AG04449 (cell line): ENCODE results near the gene NAA25.
"Not testable (repeated sequence)": the region's sequence is repeated elsewhere in the genome, so short reads cannot be mapped to it uniquely, and the experiment has no call there.

Experiments used
- CTCF ChIA-PET: fragments of 350-600 bp; formaldehyde crosslinking; extraction: SDS; loops from one replicate; lab custom pipeline; 2021; ENCODE audit warnings: antibody characterized with exemption; lab: Yijun Ruan, JAX
- POLR2A ChIA-PET: fragments of 400-600, 350-600 bp; formaldehyde crosslinking; extraction: SDS; loops from one replicate; lab custom pipeline; 2020; ENCODE audit warnings: antibody characterized with exemption, inconsistent platforms; lab: Yijun Ruan, JAX
- DNase-seq: peaks from one replicate; pipeline ENCODE4 v3.0.0-alpha.2; 2010; ENCODE audit warnings: low read depth, low spot score
- H3K4me3 ChIP-seq: 2 replicates; pipeline ENCODE4 v1.5.1; 2011; ENCODE audit warnings: low read depth, mild to moderate bottlenecking, control low read depth, low read length
- CTCF ChIP-seq: IDR thresholded peaks from one replicate; pipeline ENCODE4 v1.5.1; 2011; ENCODE audit warnings: mild to moderate bottlenecking, moderate library complexity, low read length, control low read depth, inconsistent platforms; ENCODE audit not compliant: insufficient read depth; ENCODE audit errors: missing control alignments

Gene NAA25

GRCh38 chr12:112112409-112113133 lies 4.0 kb upstream of the NAA25 start:
- no peak for DNase-seq
- ChIA-PET CTCF (interaction anchor here (1.3 kb wide), 1 partner anchor 13 kb away, joined by 3 read pairs; no protein-coding TSS in a partner anchor), POLR2A (no interaction called here)
- no peak for TF ChIP-seq CTCF
- H3K4me3 ChIP-seq, result no peak overlapping the region

- DNase-seq, result no peak
- H3K4me3 ChIP-seq, result no peak overlapping the region
- ChIA-PET CTCF (interaction anchor here (1.3 kb wide), 1 partner anchor 14 kb away, joined by 3 read pairs; no protein-coding TSS in a partner anchor), POLR2A (no interaction called here)
- TF ChIP-seq CTCF, result no peak
Measured at GRCh38 chr12:112111931-112112330, 3.3 kb upstream of the NAA25 start.

- POLR2A ChIA-PET, DNase-seq, H3K4me3 ChIP-seq: not testable (repeated sequence)
- CTCF ChIA-PET, result interaction anchor here (0.6 kb wide), 1 partner anchor 8 kb away, joined by 5 read pairs; no protein-coding TSS in a partner anchor
Measured at GRCh38 chr12:112110787-112111662, 2.4 kb upstream of the NAA25 start.

- ChIA-PET POLR2A (interaction anchor here (0.9 to 3.9 kb wide), 2 partner anchors 11 to 18 kb away, joined by 3 to 17 read pairs; partner anchors contain the start of gene TRAFD1), CTCF (no interaction called here)
- peak overlapping the region; percentile 97 for H3K4me3 ChIP-seq
- DNase-seq, result no peak
- no peak for TF ChIP-seq CTCF
Measured at GRCh38 chr12:112107306-112108201, 1.0 kb downstream of the NAA25 start.

GRCh38 chr12:112105891-112106290 lies 2.7 kb downstream of the NAA25 start:
- ChIA-PET CTCF (interaction anchor here (0.8 kb wide), 1 partner anchor 27 kb away, joined by 3 read pairs; no protein-coding TSS in a partner anchor), POLR2A (interaction anchor here (1.6 kb wide), 1 partner anchor 19 kb away, joined by 4 read pairs; no protein-coding TSS in a partner anchor)
- no peak overlapping the region for H3K4me3 ChIP-seq
- TF ChIP-seq CTCF, result no peak
- no peak for DNase-seq
